Measurements from ENCODE around the gene TNFAIP8. TPM values are rescaled to one million over a fixed set of nuclear protein-coding genes. Genes with fewer than 3 reads are reported as not detected.
A peak's percentile ranks its signal among the peaks of the same experiment; 100 is the strongest.

The TNFAIP8 gene
- total RNA-seq, 1 donor from 2014 or later, result 29.5 TPM

GRCh38 chr5:119329666-119330065 lies 26.2 kb upstream of the TNFAIP8 start:
- ATAC-seq, result no peak
- Histone ChIP-seq H3K4me3 (no peak overlapping the region), H3K27ac (no peak overlapping the region), H3K36me3 (no peaks in the 10 kb centered on the region), H3K27me3 (ENCODE audit: low read depth) (no peaks in the 10 kb centered on the region), H3K4me1 (peaks cover 27% of the 10 kb centered on the region), H3K9me3 (no peaks in the 10 kb centered on the region)
- DNase-seq, result no peak
- TF ChIP-seq CTCF (IDR thresholded peaks at IDR 0.05), result no peak
- intact Hi-C loops (cut with DNase I), result no loop called here

GRCh38 chr5:119330367-119331183 lies 25.2 kb upstream of the TNFAIP8 start:
- Histone ChIP-seq H3K36me3 (no peaks in the 10 kb centered on the region), H3K27ac (no peak overlapping the region), H3K4me3 (no peak overlapping the region), H3K27me3 (ENCODE audit: low read depth) (no peaks in the 10 kb centered on the region), H3K9me3 (no peaks in the 10 kb centered on the region), H3K4me1 (peaks cover 27% of the 10 kb centered on the region)
- intact Hi-C loops (cut with DNase I), result no loop called here
- TF ChIP-seq CTCF (IDR thresholded peaks at IDR 0.05), result no peak
- DNase-seq, result no peak
- peak in 1 of 2 donors; percentile 50 for ATAC-seq

- DNase-seq (no peak), ATAC-seq (no peak)
- Histone ChIP-seq H3K9me3 (no peaks in the 10 kb centered on the region), H3K36me3 (no peaks in the 10 kb centered on the region), H3K4me3 (no peak overlapping the region), H3K27ac (no peak overlapping the region), H3K4me1 (peaks cover 24% of the 10 kb centered on the region), H3K27me3 (ENCODE audit: low read depth) (no peaks in the 10 kb centered on the region)
- intact Hi-C loops (cut with DNase I), result no loop called here
- TF ChIP-seq CTCF (IDR thresholded peaks at IDR 0.05), result no peak
These were observed 24.2 kb upstream of the TNFAIP8 start for GRCh38 chr5:119331566-119332095.

GRCh38 chr5:119332208-119332607 lies 23.6 kb upstream of the TNFAIP8 start:
- intact Hi-C loops (cut with DNase I), result no loop called here
- Histone ChIP-seq H3K4me1 (peaks cover 25% of the 10 kb centered on the region), H3K36me3 (no peaks in the 10 kb centered on the region), H3K4me3 (no peak overlapping the region), H3K27me3 (ENCODE audit: low read depth) (no peaks in the 10 kb centered on the region), H3K9me3 (no peaks in the 10 kb centered on the region), H3K27ac (no peak overlapping the region)
- TF ChIP-seq CTCF (IDR thresholded peaks at IDR 0.05), result no peak
- DNase-seq, result no peak
- ATAC-seq, result no peak

GRCh38 chr5:119332978-119333401 lies 22.8 kb upstream of the TNFAIP8 start:
- H3K36me3 ChIP-seq, result no peaks in the 10 kb centered on the region
- no peaks in the 10 kb centered on the region for H3K9me3 ChIP-seq
- peaks cover 30% of the 10 kb centered on the region for H3K4me1 ChIP-seq
- ATAC-seq (no peak), DNase-seq (no peak)
- H3K27ac ChIP-seq, result no peak overlapping the region
- TF ChIP-seq CTCF (IDR thresholded peaks at IDR 0.05), result no peak
- intact Hi-C loops (cut with DNase I), result no loop called here
- peak overlapping the region; percentile 4 for H3K4me3 ChIP-seq
- H3K27me3 ChIP-seq (ENCODE audit: low read depth), result no peaks in the 10 kb centered on the region
